Dedifferentiated amniotic fluid mesenchymal stem cell (primary cell): ENCODE data around the gene SSTR3.

ENCODE experiments used
- DNase-seq: peaks from one replicate; pipeline ENCODE4 v3.0.0-alpha.2; 2016; ENCODE audit errors: extremely low spot score

SSTR3 gene

GRCh38 chr22:37167176-37167980, 44.9 kb downstream of the SSTR3 start:
- DNase-seq: no peak

- peak; percentile 60 for DNase-seq
These were observed 45.6 kb downstream of the SSTR3 start for GRCh38 chr22:37166675-37167066.

GRCh38 chr22:37165940-37166674, 46.2 kb downstream of the SSTR3 start:
- DNase-seq: no peak

GRCh38 chr22:37165066-37165465, 47.2 kb downstream of the SSTR3 start:
- no peak for DNase-seq

- no peak for DNase-seq
These were observed 47.8 kb downstream of the SSTR3 start for GRCh38 chr22:37164505-37164887.

- DNase-seq: no peak
These were observed 48.4 kb downstream of the SSTR3 start for GRCh38 chr22:37163575-37164504.

- DNase-seq: no peak
These were observed 49.2 kb downstream of the SSTR3 start for GRCh38 chr22:37163096-37163489.

- no peak for DNase-seq
These were observed 49.8 kb downstream of the SSTR3 start for GRCh38 chr22:37162221-37163095.

- DNase-seq: no peak
These were observed 50.8 kb downstream of the SSTR3 start for GRCh38 chr22:37161443-37161842.

- no peak for DNase-seq
These were observed 52.2 kb downstream of the SSTR3 start for GRCh38 chr22:37160027-37160426.

GRCh38 chr22:37158963-37159290, 53.4 kb downstream of the SSTR3 start:
- DNase-seq: no peak

GRCh38 chr22:37157516-37158285, 54.6 kb downstream of the SSTR3 start:
- DNase-seq: no peak

GRCh38 chr22:37156686-37157435, 55.4 kb downstream of the SSTR3 start:
- no peak for DNase-seq

GRCh38 chr22:37155971-37156370, 56.3 kb downstream of the SSTR3 start:
- no peak for DNase-seq

GRCh38 chr22:37154925-37155712, 57.2 kb downstream of the SSTR3 start:
- no peak for DNase-seq
